Mononuclear cell (primary cell): ENCODE measurements around the gene QSOX1. TPM values are rescaled to one million over a fixed set of nuclear protein-coding genes. Genes with fewer than 3 reads are reported as not detected.

Experiments used
- H3K27me3 ChIP-seq: 2 replicates; pipeline ENCODE4 v1.6.0; 2011; ENCODE audit warnings: low read length, control low read depth; ENCODE audit not compliant: insufficient read depth
- H3K4me1 ChIP-seq: 2 replicates; pipeline ENCODE4 v1.5.1; 2011; ENCODE audit warnings: mild to moderate bottlenecking, low read length, control low read depth; ENCODE audit not compliant: insufficient read depth
- H3K4me3 ChIP-seq: 2 replicates; pipeline ENCODE4 v1.5.1; 2011; ENCODE audit warnings: mild to moderate bottlenecking, low read length, moderate library complexity
- H3K9me3 ChIP-seq: 2 replicates; pipeline ENCODE4 v1.5.1; 2011; ENCODE audit warnings: low read depth, mild to moderate bottlenecking, control low read depth, low read length
- total RNA-seq: library from RNA; depleted of rRNA; stranded (reverse); fragments of >200 nt; gene quantifications from one replicate; pipeline ENCODE4 v1.2.3, GENCODE V29; 2012

The QSOX1 gene
- total RNA-seq, 1 donor = 56.0 TPM

- Histone ChIP-seq H3K27me3 (no peaks in the 10 kb centered on the region), H3K4me1 (no peaks in the 10 kb centered on the region), H3K4me3 (no peak overlapping the region), H3K9me3 (no peaks in the 10 kb centered on the region)
Observed at GRCh38 chr1:180173952-180174351, 19.3 kb downstream of the QSOX1 start.

- no peaks in the 10 kb centered on the region for H3K27me3 ChIP-seq
- no peaks in the 10 kb centered on the region for H3K4me1 ChIP-seq
- H3K9me3 ChIP-seq = no peaks in the 10 kb centered on the region
- H3K4me3 ChIP-seq = no peak overlapping the region
Observed at GRCh38 chr1:180175291-180175690, 20.6 kb downstream of the QSOX1 start.

GRCh38 chr1:180175806-180176205 is 21.1 kb downstream of the QSOX1 start:
- Histone ChIP-seq H3K9me3 (no peaks in the 10 kb centered on the region), H3K4me1 (no peaks in the 10 kb centered on the region), H3K27me3 (no peaks in the 10 kb centered on the region), H3K4me3 (no peak overlapping the region)

- Histone ChIP-seq H3K4me1 (no peaks in the 10 kb centered on the region), H3K9me3 (no peaks in the 10 kb centered on the region), H3K4me3 (no peak overlapping the region), H3K27me3 (no peaks in the 10 kb centered on the region)
Observed at GRCh38 chr1:180176965-180177364, 22.3 kb downstream of the QSOX1 start.

GRCh38 chr1:180177931-180178330 is 23.3 kb downstream of the QSOX1 start:
- Histone ChIP-seq H3K4me1 (no peaks in the 10 kb centered on the region), H3K4me3 (no peak overlapping the region)

GRCh38 chr1:180178511-180179161 is 24.0 kb downstream of the QSOX1 start:
- Histone ChIP-seq H3K4me3 (no peak overlapping the region), H3K4me1 (no peaks in the 10 kb centered on the region)

More at GRCh38 chr1:180177931-180178330, 23.3 kb downstream of the QSOX1 start:
- no peaks in the 10 kb centered on the region for H3K27me3 ChIP-seq
- H3K9me3 ChIP-seq = no peaks in the 10 kb centered on the region

GRCh38 chr1:180179162-180179957 is 24.7 kb downstream of the QSOX1 start:
- Histone ChIP-seq H3K9me3 (no peaks in the 10 kb centered on the region), H3K27me3 (no peaks in the 10 kb centered on the region), H3K4me3 (no peak overlapping the region), H3K4me1 (no peaks in the 10 kb centered on the region)

More at GRCh38 chr1:180178511-180179161, 24.0 kb downstream of the QSOX1 start:
- H3K27me3 ChIP-seq = no peaks in the 10 kb centered on the region
- no peaks in the 10 kb centered on the region for H3K9me3 ChIP-seq

- H3K9me3 ChIP-seq = no peaks in the 10 kb centered on the region
- no peaks in the 10 kb centered on the region for H3K27me3 ChIP-seq
- no peaks in the 10 kb centered on the region for H3K4me1 ChIP-seq
- no peak overlapping the region for H3K4me3 ChIP-seq
Observed at GRCh38 chr1:180181048-180181447, 26.4 kb downstream of the QSOX1 start.

GRCh38 chr1:180181996-180182642 is 27.4 kb downstream of the QSOX1 start:
- Histone ChIP-seq H3K4me1 (no peaks in the 10 kb centered on the region), H3K9me3 (no peaks in the 10 kb centered on the region), H3K4me3 (no peak overlapping the region), H3K27me3 (no peaks in the 10 kb centered on the region)

GRCh38 chr1:180182643-180183311 is 28.1 kb downstream of the QSOX1 start:
- Histone ChIP-seq H3K4me3 (no peak overlapping the region), H3K9me3 (no peaks in the 10 kb centered on the region), H3K4me1 (no peaks in the 10 kb centered on the region), H3K27me3 (no peaks in the 10 kb centered on the region)

- H3K9me3 ChIP-seq = no peaks in the 10 kb centered on the region
- no peak overlapping the region for H3K4me3 ChIP-seq
- H3K27me3 ChIP-seq = no peaks in the 10 kb centered on the region
- H3K4me1 ChIP-seq = no peaks in the 10 kb centered on the region
Observed at GRCh38 chr1:180183426-180183825, 28.8 kb downstream of the QSOX1 start.

- no peaks in the 10 kb centered on the region for H3K27me3 ChIP-seq
- no peaks in the 10 kb centered on the region for H3K4me1 ChIP-seq
- H3K4me3 ChIP-seq = no peak overlapping the region
- H3K9me3 ChIP-seq = no peaks in the 10 kb centered on the region
Observed at GRCh38 chr1:180184041-180184440, 29.4 kb downstream of the QSOX1 start.

GRCh38 chr1:180185281-180185680 is 30.6 kb downstream of the QSOX1 start:
- H3K4me3 ChIP-seq = no peak overlapping the region
- H3K4me1 ChIP-seq = peaks cover 2% of the 10 kb centered on the region
- H3K9me3 ChIP-seq = no peaks in the 10 kb centered on the region
- H3K27me3 ChIP-seq = no peaks in the 10 kb centered on the region

GRCh38 chr1:180185971-180186645 is 31.4 kb downstream of the QSOX1 start:
- Histone ChIP-seq H3K4me1 (peaks cover 9% of the 10 kb centered on the region), H3K27me3 (no peaks in the 10 kb centered on the region), H3K9me3 (no peaks in the 10 kb centered on the region), H3K4me3 (no peak overlapping the region)
